Endothelial cell of umbilical vein (primary cell): Measurements from ENCODE around the gene TMEM121. TPM values are rescaled to one million over a fixed set of nuclear protein-coding genes. Genes with fewer than 3 reads are reported as not detected.

Source experiments
- BruUV-seq: library from RNA; stranded (reverse); fragments of 400-500 nt; replicated peaks from 2 replicates; lab custom pipeline; 2021; lab: Mats Ljungman, UMichigan
- CTCF ChIA-PET: fragments of 300-600, 350-600 bp; sonication (Branson Sonifier 250); formaldehyde crosslinking; loops from one replicate; lab custom pipeline; 2021; ENCODE audit warnings: antibody characterized with exemption, inconsistent platforms; lab: Charles Lee
- POLR2A ChIA-PET: fragments of 300-600, 350-600 bp; sonication (Branson Sonifier 250); formaldehyde crosslinking; loops from one replicate; lab custom pipeline; 2021; ENCODE audit warnings: antibody characterized with exemption, inconsistent platforms; lab: Charles Lee
- DNase-seq: peaks from one replicate; pipeline ENCODE4 v3.0.0-alpha.2; 2011; ENCODE audit warnings: low read depth, low spot score
- FAIRE-seq: peaks from 2 replicates; lab custom pipeline; 2011; peaks lifted over from hg19 to GRCh38; lab: Jason Lieb, UNC
- H2AFZ ChIP-seq: 2 replicates; pipeline ENCODE4 v1.6.0; 2012; ENCODE audit warnings: low read depth, low read length, control low read depth, inconsistent platforms
- H3K27ac ChIP-seq: 2 replicates; pipeline ENCODE4 v1.5.1; 2011; ENCODE audit warnings: low read depth, mild to moderate bottlenecking, control low read depth, low read length, moderate library complexity; ENCODE audit not compliant: insufficient read depth
- H3K27me3 ChIP-seq, 2 experiments: 2 replicates each; pipeline versions ENCODE4 v1.6.0 to v1.6.1; 2011; ENCODE audit warnings: low read length in 2 of 2, mixed read lengths in 1 of 2; ENCODE audit not compliant: control insufficient read depth in 2 of 2, insufficient read depth in 2 of 2
- H3K36me3 ChIP-seq, 2 experiments: 2 replicates in 1 of 2; 3 replicates in 1 of 2; pipeline ENCODE4 v1.5.1; 2011; ENCODE audit warnings: low read length in 2 of 2, mild to moderate bottlenecking in 1 of 2, moderate library complexity in 1 of 2; ENCODE audit not compliant: control insufficient read depth in 2 of 2, insufficient read depth in 2 of 2; ENCODE audit errors: extremely low read depth in 1 of 2
- H3K4me1 ChIP-seq: 3 replicates; pipeline ENCODE4 v1.5.1; 2011; ENCODE audit warnings: mild to moderate bottlenecking, low read length; ENCODE audit not compliant: control insufficient read depth, insufficient read depth; ENCODE audit errors: extremely low read depth
- H3K4me2 ChIP-seq: 2 replicates; pipeline ENCODE4 v1.6.1; 2011; ENCODE audit warnings: low read length, control low read depth, mixed read lengths; ENCODE audit not compliant: insufficient read depth
- H3K4me3 ChIP-seq, 3 experiments: fragments of 200-600 bp in 1 of 3; sonication (generic), shearing (Covaris generic) in 1 of 3; replicated peaks in 1 of 3; 2 replicates each; pipeline ENCODE4 v1.5.1; 2011 to 2016; ENCODE audit warnings: control low read depth in 3 of 3, low read length in 3 of 3, mild to moderate bottlenecking in 2 of 3, inconsistent platforms in 1 of 3, low read depth in 1 of 3, moderate library complexity in 1 of 3; ENCODE audit not compliant: insufficient read depth in 1 of 3
- H3K79me2 ChIP-seq: 2 replicates; pipeline ENCODE4 v1.6.0; 2012; ENCODE audit warnings: low read length, inconsistent platforms; ENCODE audit not compliant: control insufficient read depth, insufficient read depth
- H3K9ac ChIP-seq: replicated peaks from 2 replicates; pipeline ENCODE3; 2011; ENCODE audit warnings: low read length, control low read depth; ENCODE audit not compliant: insufficient read depth; ENCODE audit errors: extremely low read depth
- H3K9me1 ChIP-seq: replicated peaks from 3 replicates; pipeline ENCODE4 v1.6.0; 2011; ENCODE audit warnings: mild to moderate bottlenecking, low read length; ENCODE audit not compliant: control insufficient read depth, insufficient read depth; ENCODE audit errors: extremely low read depth
- H3K9me3 ChIP-seq: replicated peaks from 2 replicates; pipeline ENCODE4 v1.5.1; 2012; ENCODE audit warnings: low read length, inconsistent platforms; ENCODE audit not compliant: control insufficient read depth, insufficient read depth
- H4K20me1 ChIP-seq: replicated peaks from 2 replicates; pipeline ENCODE3; 2011; ENCODE audit warnings: mild to moderate bottlenecking, low read length; ENCODE audit not compliant: control insufficient read depth, insufficient read depth; ENCODE audit errors: extremely low read depth
- EZH2 ChIP-seq: IDR thresholded peaks from 2 replicates; pipeline ENCODE4 v1.6.1; 2012; ENCODE audit warnings: borderline replicate concordance, low read depth, mild to moderate bottlenecking, moderate library complexity, low read length, inconsistent platforms; ENCODE audit not compliant: severe bottlenecking
- FOS ChIP-seq: IDR thresholded peaks from 2 replicates; pipeline ENCODE4 v1.6.1; 2011; ENCODE audit warnings: mild to moderate bottlenecking, low read length, moderate library complexity, borderline replicate concordance; ENCODE audit not compliant: insufficient read depth
- GATA2 ChIP-seq: IDR thresholded peaks from 2 replicates; pipeline ENCODE4 v1.7.0; 2011; ENCODE audit warnings: low read depth, mild to moderate bottlenecking, moderate library complexity, mixed read lengths, low read length; ENCODE audit not compliant: insufficient read length, insufficient read depth
- JUN ChIP-seq: IDR thresholded peaks from 2 replicates; pipeline ENCODE4 v1.6.1; 2011; ENCODE audit warnings: borderline replicate concordance, low read depth; ENCODE audit not compliant: insufficient read length, insufficient read depth
- MYC ChIP-seq: IDR thresholded peaks from one replicate; pipeline ENCODE4 v1.6.1; 2011; ENCODE audit warnings: mild to moderate bottlenecking, low read depth, low read length
- POLR2A ChIP-seq: IDR thresholded peaks from 2 replicates; pipeline ENCODE4 v1.6.1; 2012; ENCODE audit warnings: low read depth, mild to moderate bottlenecking, control low read depth, low read length
- POLR2AphosphoS5 ChIP-seq: IDR thresholded peaks from 2 replicates; pipeline ENCODE4 v1.6.1; 2012; ENCODE audit warnings: low read depth, mild to moderate bottlenecking, control low read depth, low read length, moderate library complexity; ENCODE audit not compliant: insufficient read depth
- dilution Hi-C: fragments of 300-500 bp; cut with MboI; formaldehyde crosslinking; loops from one replicate; pipeline ENCODE4 v1.15.0; 2019; ENCODE audit warnings: low sequenced_read_pairs; ENCODE audit not compliant: extremely low pct_ligation_motif_present
- intact Hi-C: fragments of 100-400 bp; cut with micrococcal nuclease; formaldehyde crosslinking; loops from one replicate; pipeline ENCODE4 v1.10.0; 2022
- polyA plus RNA-seq, 4 experiments: library from polyadenylated mRNA; depleted of rRNA in 3 of 4; stranded (reverse) in 3 of 4; unstranded in 1 of 4; fragments of >200 nt; gene quantifications; 2 replicates each; pipeline versions ENCODE4 v1.2.1 to v1.2.3, GENCODE V29; 2011 to 2012; ENCODE audit warnings: missing spikeins in 1 of 4
- total RNA-seq: library from RNA; stranded (reverse); gene quantifications from 2 replicates; pipeline ENCODE4 v1.2.3, GENCODE V29; 2021
- TF ChIP-seq, protein P1 (sequence below): IDR thresholded peaks from 2 replicates; pipeline ENCODE4 v1.6.1; 2011; ENCODE audit not compliant: insufficient read depth, insufficient read length
- TF ChIP-seq, protein P2 (sequence below), 2 donors: IDR thresholded peaks; 1 replicate in 1 of 2; 2 replicates in 1 of 2; pipeline ENCODE4 v1.5.1; 2011; ENCODE audit warnings: low read length in 2 of 2, mild to moderate bottlenecking in 2 of 2, moderate library complexity in 2 of 2, control low read depth in 1 of 2, inconsistent platforms in 1 of 2, low read depth in 1 of 2; ENCODE audit not compliant: insufficient read depth in 1 of 2; ENCODE audit errors: extremely low read depth in 1 of 2

Gene TMEM121
- total and polyA plus RNA-seq, 2 donors (not counting 3 experiments of a cell fraction or from before 2014, with no cell fraction given), result 4.8 to 7.7 TPM

DNA sequence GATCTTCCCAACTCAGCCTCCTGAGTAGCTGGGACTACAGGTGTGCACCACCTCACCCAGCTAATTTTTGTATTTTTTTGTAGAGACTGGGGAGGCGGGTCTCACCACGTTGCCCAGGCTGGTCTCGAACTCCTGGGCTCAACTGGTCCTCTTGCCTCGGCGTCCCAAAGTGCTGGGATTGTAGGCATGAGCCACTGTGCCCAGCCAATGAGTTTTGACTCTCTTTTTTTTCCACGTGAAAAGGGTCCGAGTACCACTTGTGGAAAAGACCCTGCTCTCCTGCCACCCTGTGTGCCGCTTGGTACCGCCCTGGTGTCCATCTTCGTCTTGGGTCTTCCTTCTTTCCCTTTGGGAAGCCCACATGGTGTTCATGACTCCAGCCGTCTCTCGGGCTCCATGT, 17.8 kb upstream of the TMEM121 start:
- BruUV-seq, result no TSS peak
- H3K4me3 ChIP-seq, result no peak overlapping the region
- no peaks in the 10 kb centered on the region for H3K9me3 ChIP-seq
- no peak overlapping the region for H3K27ac ChIP-seq
- TF ChIP-seq, protein P1, sequence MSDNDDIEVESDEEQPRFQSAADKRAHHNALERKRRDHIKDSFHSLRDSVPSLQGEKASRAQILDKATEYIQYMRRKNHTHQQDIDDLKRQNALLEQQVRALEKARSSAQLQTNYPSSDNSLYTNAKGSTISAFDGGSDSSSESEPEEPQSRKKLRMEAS, result no peak
- TF ChIP-seq JUN, result no peak
- TF ChIP-seq EZH2, result no peak
- TF ChIP-seq FOS, result no peak
- TF ChIP-seq, protein P2, sequence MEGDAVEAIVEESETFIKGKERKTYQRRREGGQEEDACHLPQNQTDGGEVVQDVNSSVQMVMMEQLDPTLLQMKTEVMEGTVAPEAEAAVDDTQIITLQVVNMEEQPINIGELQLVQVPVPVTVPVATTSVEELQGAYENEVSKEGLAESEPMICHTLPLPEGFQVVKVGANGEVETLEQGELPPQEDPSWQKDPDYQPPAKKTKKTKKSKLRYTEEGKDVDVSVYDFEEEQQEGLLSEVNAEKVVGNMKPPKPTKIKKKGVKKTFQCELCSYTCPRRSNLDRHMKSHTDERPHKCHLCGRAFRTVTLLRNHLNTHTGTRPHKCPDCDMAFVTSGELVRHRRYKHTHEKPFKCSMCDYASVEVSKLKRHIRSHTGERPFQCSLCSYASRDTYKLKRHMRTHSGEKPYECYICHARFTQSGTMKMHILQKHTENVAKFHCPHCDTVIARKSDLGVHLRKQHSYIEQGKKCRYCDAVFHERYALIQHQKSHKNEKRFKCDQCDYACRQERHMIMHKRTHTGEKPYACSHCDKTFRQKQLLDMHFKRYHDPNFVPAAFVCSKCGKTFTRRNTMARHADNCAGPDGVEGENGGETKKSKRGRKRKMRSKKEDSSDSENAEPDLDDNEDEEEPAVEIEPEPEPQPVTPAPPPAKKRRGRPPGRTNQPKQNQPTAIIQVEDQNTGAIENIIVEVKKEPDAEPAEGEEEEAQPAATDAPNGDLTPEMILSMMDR (IDR thresholded peaks at IDR 0.05; ENCODE audit: extremely low read depth in 1 of 2, insufficient read depth in 1 of 2, low read depth in 1 of 2, low read length in 2 of 2), result no peak
- TF ChIP-seq POLR2AphosphoS5, result no peak
- TF ChIP-seq POLR2A, result no peak
- TF ChIP-seq GATA2, result no peak
- TF ChIP-seq MYC, result no peak
- FAIRE-seq, result no peak
- H2AFZ ChIP-seq, result no peak overlapping the region
- H3K9ac ChIP-seq, result no peak overlapping the region
- H3K4me1 ChIP-seq, result no peaks in the 10 kb centered on the region
- POLR2A ChIA-PET, result no interaction called here
- DNase-seq, result no peak
- H3K79me2 ChIP-seq, result no peaks in the 10 kb centered on the region
- H3K27me3 ChIP-seq, result no peaks in the 10 kb centered on the region
- H3K9me1 ChIP-seq, result no peaks in the 10 kb centered on the region
- H3K4me2 ChIP-seq, result no peak overlapping the region
- H4K20me1 ChIP-seq, result no peaks in the 10 kb centered on the region
- dilution Hi-C loops (no loop called here), intact Hi-C loops (no loop called here)
- H3K36me3 ChIP-seq, result no peaks in the 10 kb centered on the region
- CTCF ChIA-PET, result no interaction called here
